Measurements from ENCODE around the gene DDA1. TPM values are rescaled to one million over a fixed set of nuclear protein-coding genes. Genes with fewer than 3 reads are reported as not detected.

DDA1 gene
- total and polyA plus RNA-seq, 9 of the 15 experiments (the other 6 are each of a cell fraction or from before 2014, with no cell fraction given): 1.4 to 83.8 (median 33.8) TPM

DNA sequence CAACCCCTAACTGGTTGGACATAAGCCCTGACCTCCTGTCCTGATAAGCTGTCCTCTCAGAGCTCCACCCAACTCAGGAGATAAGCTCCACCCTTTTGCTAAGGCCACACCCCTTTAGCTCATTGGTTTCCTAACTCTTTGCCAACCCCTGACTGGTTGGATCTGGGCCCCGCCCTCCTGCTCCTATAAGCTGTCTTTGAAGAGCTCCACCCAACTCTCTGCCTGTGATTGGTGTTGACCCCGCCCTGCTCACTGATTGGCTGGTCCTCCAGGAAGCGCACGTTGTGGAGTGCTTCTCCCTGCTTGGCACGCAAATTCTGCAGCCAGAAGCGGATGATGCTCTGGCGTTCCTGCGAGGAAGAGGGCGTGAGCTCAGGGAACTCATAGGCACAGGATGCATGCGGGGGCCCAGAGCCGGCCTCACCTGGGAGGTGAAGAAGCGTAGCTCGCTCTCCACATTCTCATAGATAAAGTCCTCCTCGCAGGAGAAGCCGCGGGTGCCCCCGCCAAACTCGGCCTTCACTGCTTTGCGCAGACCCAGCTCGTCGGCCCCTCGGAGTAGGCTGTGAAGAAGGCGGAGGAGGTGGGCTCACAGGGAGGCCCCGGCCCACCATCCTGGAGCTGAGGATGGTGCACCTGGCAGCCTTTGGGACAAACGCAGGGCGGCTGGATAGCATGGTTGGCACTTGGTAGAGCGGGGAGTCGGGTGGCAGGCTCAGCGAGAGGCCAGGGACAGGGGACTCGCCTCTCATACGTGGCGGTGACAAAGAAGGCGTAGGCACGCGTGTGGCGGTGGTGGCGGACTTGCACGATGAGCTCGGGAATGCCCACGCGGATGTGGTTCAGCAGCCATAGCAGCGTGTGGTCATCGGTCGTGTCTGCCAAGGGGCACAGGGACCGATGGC lies 23.6 kb downstream of the DDA1 start (continued):
- no peak for TF ChIP-seq IRF9 (tag; IDR thresholded peaks at IDR 0.05)
- no peak for TF ChIP-seq ATF3 (IDR thresholded peaks at IDR 0.05)
- 0 out of 2 replicates have a peak, but pooled peaks have one; percentile 31 for TF ChIP-seq ATF3 (CRISPR knock-in tag; conservative IDR thresholded peaks at IDR 0.05)
- TF ChIP-seq CGGBP1 (CRISPR knock-in tag; IDR thresholded peaks at IDR 0.05): no peak
- TF ChIP-seq ZNF239 (CRISPR knock-in tag; IDR thresholded peaks at IDR 0.05): no peak
- TF ChIP-seq MEIS2 (IDR thresholded peaks at IDR 0.05; ENCODE audit: partially characterized antibody): peak; percentile 27
- TF ChIP-seq, protein P1, sequence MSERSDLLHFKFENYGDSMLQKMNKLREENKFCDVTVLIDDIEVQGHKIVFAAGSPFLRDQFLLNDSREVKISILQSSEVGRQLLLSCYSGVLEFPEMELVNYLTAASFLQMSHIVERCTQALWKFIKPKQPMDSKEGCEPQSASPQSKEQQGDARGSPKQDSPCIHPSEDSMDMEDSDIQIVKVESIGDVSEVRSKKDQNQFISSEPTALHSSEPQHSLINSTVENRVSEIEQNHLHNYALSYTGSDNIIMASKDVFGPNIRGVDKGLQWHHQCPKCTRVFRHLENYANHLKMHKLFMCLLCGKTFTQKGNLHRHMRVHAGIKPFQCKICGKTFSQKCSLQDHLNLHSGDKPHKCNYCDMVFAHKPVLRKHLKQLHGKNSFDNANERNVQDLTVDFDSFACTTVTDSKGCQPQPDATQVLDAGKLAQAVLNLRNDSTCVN (CRISPR knock-in tag; IDR thresholded peaks at IDR 0.05): no peak
- no peak for TF ChIP-seq ZNF143 (CRISPR knock-in tag; IDR thresholded peaks at IDR 0.05)
- TF ChIP-seq MCM7 (IDR thresholded peaks at IDR 0.05): no peak
- TF ChIP-seq, protein P2, sequence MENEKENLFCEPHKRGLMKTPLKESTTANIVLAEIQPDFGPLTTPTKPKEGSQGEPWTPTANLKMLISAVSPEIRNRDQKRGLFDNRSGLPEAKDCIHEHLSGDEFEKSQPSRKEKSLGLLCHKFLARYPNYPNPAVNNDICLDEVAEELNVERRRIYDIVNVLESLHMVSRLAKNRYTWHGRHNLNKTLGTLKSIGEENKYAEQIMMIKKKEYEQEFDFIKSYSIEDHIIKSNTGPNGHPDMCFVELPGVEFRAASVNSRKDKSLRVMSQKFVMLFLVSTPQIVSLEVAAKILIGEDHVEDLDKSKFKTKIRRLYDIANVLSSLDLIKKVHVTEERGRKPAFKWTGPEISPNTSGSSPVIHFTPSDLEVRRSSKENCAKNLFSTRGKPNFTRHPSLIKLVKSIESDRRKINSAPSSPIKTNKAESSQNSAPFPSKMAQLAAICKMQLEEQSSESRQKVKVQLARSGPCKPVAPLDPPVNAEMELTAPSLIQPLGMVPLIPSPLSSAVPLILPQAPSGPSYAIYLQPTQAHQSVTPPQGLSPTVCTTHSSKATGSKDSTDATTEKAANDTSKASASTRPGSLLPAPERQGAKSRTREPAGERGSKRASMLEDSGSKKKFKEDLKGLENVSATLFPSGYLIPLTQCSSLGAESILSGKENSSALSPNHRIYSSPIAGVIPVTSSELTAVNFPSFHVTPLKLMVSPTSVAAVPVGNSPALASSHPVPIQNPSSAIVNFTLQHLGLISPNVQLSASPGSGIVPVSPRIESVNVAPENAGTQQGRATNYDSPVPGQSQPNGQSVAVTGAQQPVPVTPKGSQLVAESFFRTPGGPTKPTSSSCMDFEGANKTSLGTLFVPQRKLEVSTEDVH (IDR thresholded peaks at IDR 0.05; ENCODE audit: low read depth, partially characterized antibody): no peak
- TF ChIP-seq RBM25 (IDR thresholded peaks at IDR 0.05; ENCODE audit: low read depth, low read length, severe bottlenecking): peak; percentile 64
- no peak for TF ChIP-seq PHB2 (IDR thresholded peaks at IDR 0.05; ENCODE audit: low read depth)
- no peak for TF ChIP-seq ZNF778 (CRISPR knock-in tag; IDR thresholded peaks at IDR 0.05)
- TF ChIP-seq POLR2A (conservative IDR thresholded peaks at IDR 0.05): peak; percentile 35; the same call in 1 of the 2 replicates
- peak in 1 of 2 experiments; percentile 9; a peak in 1 of 3 replicates for TF ChIP-seq CBX3 (IDR thresholded peaks at IDR 0.05; ENCODE audit: borderline replicate concordance in 1 of 2, low read length in 2 of 2)
- no peak for TF ChIP-seq SFPQ (IDR thresholded peaks at IDR 0.05; ENCODE audit: low read depth, low read length)

Data from K562 (cell line).